Measurements from ENCODE around the gene PRPF4.

GRCh38 chr9:113281356-113281755 lies 5.9 kb downstream of the PRPF4 start:
- TF ChIP-seq CTCF (IDR thresholded peaks at IDR 0.05), result no peak
- TF ChIP-seq POLR2A (IDR thresholded peaks at IDR 0.05), result no peak
